SK-N-MC (cell line): Measurements from ENCODE around the gene APOB.

Experiments used
- EZH2 ChIP-seq: fragments of 200-600 bp; sonication (generic); IDR thresholded peaks from one replicate; pipeline ENCODE4 v1.6.1; 2017; ENCODE audit warnings: antibody characterized with exemption
- FOXP2 ChIP-seq: optimal IDR thresholded peaks from 2 replicates; pipeline ENCODE3; 2011; ENCODE audit warnings: mild to moderate bottlenecking, moderate library complexity; ENCODE audit not compliant: insufficient read depth; ENCODE audit errors: extremely low read length, control extremely low read depth
- POLR2AphosphoS5 ChIP-seq: IDR thresholded peaks from 2 replicates; pipeline ENCODE4 v1.6.1; 2012; ENCODE audit warnings: mild to moderate bottlenecking, low read depth, low read length, borderline replicate concordance

- TF ChIP-seq POLR2AphosphoS5 (no peak), EZH2 (no peak), FOXP2 (no peak)
Observed at GRCh38 chr2:21017748-21018276, 26.1 kb downstream of the APOB start.
